ENCODE data around the gene NXPH4. TPM values are rescaled to one million over a fixed set of nuclear protein-coding genes. Genes with fewer than 3 reads are reported as not detected.

NXPH4 gene
- total RNA-seq, 2 experiments from 2014 or later = 0.41 to 0.45 TPM

DNA sequence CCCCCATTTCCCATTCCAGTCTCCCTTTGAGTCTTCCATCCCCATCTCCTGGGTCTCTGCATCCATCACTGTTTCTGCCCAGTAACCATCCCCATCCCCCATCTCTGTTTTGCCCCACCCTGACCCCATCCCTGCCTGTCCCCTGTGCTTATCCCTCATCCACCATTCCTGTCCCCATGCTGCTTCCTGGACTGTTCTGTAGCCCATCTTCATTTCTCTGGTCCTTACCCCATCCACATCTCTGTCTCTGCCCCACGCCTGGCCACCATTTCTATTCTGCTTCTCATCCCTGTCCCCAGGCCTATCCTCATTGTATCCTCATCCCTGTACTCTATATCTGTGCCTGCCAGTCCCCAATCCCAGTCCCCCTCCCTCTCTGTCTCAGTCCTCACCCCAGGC is 4.2 kb downstream of the NXPH4 start:
- Mint-ChIP-seq H3K36me3 (ENCODE audit: low read depth) (peaks cover 3% of the 10 kb centered on the region), H3K27ac (no peak overlapping the region), H3K4me1 (ENCODE audit: low read depth) (peaks cover 45% of the 10 kb centered on the region), H3K4me3 (no peak overlapping the region), H3K9me3 (no peaks in the 10 kb centered on the region), H3K27me3 (peaks cover 75% of the 10 kb centered on the region)
- TF ChIP-seq CTCF (IDR thresholded peaks at IDR 0.05) = no peak
- ChIA-PET POLR2A (interaction anchor here (1.1 to 12.7 kb wide), 2 partner anchors 10 to 17 kb away, joined by 4 to 238 read pairs; a partner anchor contains a TSS), CTCF (interaction anchor here (1.0 to 13.6 kb wide), 2 partner anchors 7 to 20 kb away, joined by 4 to 431 read pairs; a partner anchor contains a TSS)
- intact Hi-C loops (cut with micrococcal nuclease) = no loop called here
- ATAC-seq (no peak), DNase-seq (no peak)

DNA sequence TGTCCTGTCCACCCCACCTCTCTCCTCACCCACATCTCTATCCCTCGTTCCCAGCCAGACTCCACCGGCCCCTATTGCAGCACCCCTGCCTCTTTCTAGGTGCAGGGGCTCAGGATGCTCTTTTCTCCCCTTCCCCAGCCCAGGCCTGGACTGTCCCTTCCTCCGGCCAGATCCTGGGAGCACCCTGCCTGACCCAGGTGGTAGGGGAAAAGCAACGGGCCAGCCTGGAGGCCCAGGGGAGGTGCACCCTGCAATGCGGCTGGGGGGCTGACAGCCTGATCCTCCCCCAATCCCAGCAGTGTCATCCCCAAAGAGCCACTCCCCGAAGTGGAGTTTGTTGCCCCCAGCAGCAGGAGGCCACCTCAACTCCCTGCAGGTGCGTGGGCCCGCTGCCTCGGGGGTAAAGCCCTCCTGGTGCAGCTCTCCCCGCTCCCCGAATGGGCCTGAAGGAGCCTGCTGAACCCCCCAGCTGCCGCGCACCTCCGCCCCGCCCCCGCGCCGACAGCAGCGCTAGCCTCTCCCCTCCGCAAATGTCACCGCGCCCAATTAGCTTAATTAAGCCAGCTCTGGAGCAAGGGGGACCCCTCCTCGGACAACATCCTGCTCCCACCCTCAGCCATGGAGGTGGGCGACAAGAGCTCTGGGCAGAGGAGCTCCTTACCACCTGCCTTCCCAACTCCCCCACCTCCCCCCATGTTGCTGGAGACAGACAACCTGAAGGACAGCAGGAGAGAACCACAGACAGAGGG is 4.7 kb downstream of the NXPH4 start:
- Mint-ChIP-seq H3K36me3 (ENCODE audit: low read depth) (peaks cover 3% of the 10 kb centered on the region), H3K4me3 (no peak overlapping the region), H3K9me3 (no peaks in the 10 kb centered on the region), H3K27ac (no peak overlapping the region), H3K27me3 (peaks cover 75% of the 10 kb centered on the region), H3K4me1 (ENCODE audit: low read depth) (peaks cover 49% of the 10 kb centered on the region)
- DNase-seq = peak; percentile 49
- ChIA-PET POLR2A (interaction anchor here (1.1 to 12.7 kb wide), 3 partner anchors 9 to 237 kb away, joined by 3 to 238 read pairs (median 4); a partner anchor contains a TSS), CTCF (interaction anchor here (1.0 to 13.6 kb wide), 2 partner anchors 8 to 20 kb away, joined by 4 to 431 read pairs; a partner anchor contains a TSS)
- TF ChIP-seq CTCF (IDR thresholded peaks at IDR 0.05) = no peak
- intact Hi-C loops (cut with micrococcal nuclease) = no loop called here
- no peak for ATAC-seq

GRCh38 chr12:57222286-57223190 is 5.9 kb downstream of the NXPH4 start:
- TF ChIP-seq CTCF (IDR thresholded peaks at IDR 0.05) = no peak
- H3K36me3 Mint-ChIP-seq (ENCODE audit: low read depth) = peaks cover 3% of the 10 kb centered on the region
- no peak overlapping the region for H3K4me3 Mint-ChIP-seq
- H3K4me1 Mint-ChIP-seq (ENCODE audit: low read depth) = peaks cover 55% of the 10 kb centered on the region
- H3K27me3 Mint-ChIP-seq = peaks cover 79% of the 10 kb centered on the region
- intact Hi-C loops (cut with micrococcal nuclease) = no loop called here
- DNase-seq (no peak), ATAC-seq (no peak)
- no peak overlapping the region for H3K27ac Mint-ChIP-seq
- ChIA-PET CTCF (interaction anchor here (0.6 to 13.6 kb wide), 3 partner anchors 6 to 40 kb away, joined by 3 to 431 read pairs (median 215); partner anchors contain the start of gene NXPH4), POLR2A (interaction anchor here (1.1 to 12.7 kb wide), 3 partner anchors 8 to 236 kb away, joined by 3 to 238 read pairs (median 5); a partner anchor contains a TSS)
- no peaks in the 10 kb centered on the region for H3K9me3 Mint-ChIP-seq

GRCh38 chr12:57223191-57224165 is 6.9 kb downstream of the NXPH4 start:
- Mint-ChIP-seq H3K36me3 (ENCODE audit: low read depth) (peaks cover 3% of the 10 kb centered on the region), H3K27me3 (peaks cover 74% of the 10 kb centered on the region), H3K9me3 (no peaks in the 10 kb centered on the region), H3K27ac (no peak overlapping the region), H3K4me3 (no peak overlapping the region), H3K4me1 (ENCODE audit: low read depth) (peaks cover 60% of the 10 kb centered on the region)
- TF ChIP-seq CTCF (IDR thresholded peaks at IDR 0.05) = no peak
- POLR2A ChIA-PET = interaction anchor here (0.9 to 12.7 kb wide), 3 partner anchors 9 to 239 kb away, joined by 3 to 238 read pairs (median 5); a partner anchor contains a TSS
- intact Hi-C loops (cut with micrococcal nuclease) = no loop called here
- CTCF ChIA-PET = interaction anchor here (0.6 to 13.6 kb wide), 5 partner anchors 7 to 192 kb away, joined by 3 to 431 read pairs (median 4); partner anchors contain the start of gene NXPH4
- DNase-seq = peak; percentile 71
- peak; percentile 78 for ATAC-seq

Data from activated CD8-positive, alpha-beta T cell treated with anti-CD3 and anti-CD28 coated beads for 36 hours (primary cell).